GM12874 (cell line): Measurements from ENCODE around the gene HBE1.

Experiments
- TF ChIP-seq, protein P1 (sequence below): IDR thresholded peaks from 2 replicates; pipeline ENCODE4 v1.5.1; 2011; ENCODE audit warnings: low read depth, mild to moderate bottlenecking, control low read depth, low read length, moderate library complexity; ENCODE audit not compliant: insufficient read depth

Gene HBE1

DNA sequence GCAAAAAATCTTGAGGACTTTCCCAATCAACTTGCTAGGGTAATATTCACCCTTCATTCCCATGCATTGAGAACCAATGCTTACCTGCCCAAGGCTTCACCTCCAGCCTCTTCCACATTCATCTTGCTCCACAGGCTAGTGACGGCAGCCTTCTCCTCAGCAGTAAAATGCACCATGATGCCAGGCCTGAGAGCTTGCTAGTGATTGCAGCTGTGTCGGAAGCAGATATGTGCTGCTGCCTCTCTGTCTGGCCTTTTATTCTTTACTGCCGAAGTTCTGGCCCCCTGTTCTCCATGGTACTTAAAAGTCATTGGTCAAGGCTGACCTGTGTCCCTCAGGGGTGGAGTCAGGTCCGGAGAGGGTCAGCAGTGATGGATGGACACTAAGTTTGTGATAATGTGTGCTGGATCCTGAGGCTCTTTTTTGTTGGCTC lies at the start of gene HBE1:
HBE1 (minus strand) TSS at position 231 of the 433 bp plus-strand sequence; CDS start at position 176, 55 bp downstream.
- TF ChIP-seq, protein P1, sequence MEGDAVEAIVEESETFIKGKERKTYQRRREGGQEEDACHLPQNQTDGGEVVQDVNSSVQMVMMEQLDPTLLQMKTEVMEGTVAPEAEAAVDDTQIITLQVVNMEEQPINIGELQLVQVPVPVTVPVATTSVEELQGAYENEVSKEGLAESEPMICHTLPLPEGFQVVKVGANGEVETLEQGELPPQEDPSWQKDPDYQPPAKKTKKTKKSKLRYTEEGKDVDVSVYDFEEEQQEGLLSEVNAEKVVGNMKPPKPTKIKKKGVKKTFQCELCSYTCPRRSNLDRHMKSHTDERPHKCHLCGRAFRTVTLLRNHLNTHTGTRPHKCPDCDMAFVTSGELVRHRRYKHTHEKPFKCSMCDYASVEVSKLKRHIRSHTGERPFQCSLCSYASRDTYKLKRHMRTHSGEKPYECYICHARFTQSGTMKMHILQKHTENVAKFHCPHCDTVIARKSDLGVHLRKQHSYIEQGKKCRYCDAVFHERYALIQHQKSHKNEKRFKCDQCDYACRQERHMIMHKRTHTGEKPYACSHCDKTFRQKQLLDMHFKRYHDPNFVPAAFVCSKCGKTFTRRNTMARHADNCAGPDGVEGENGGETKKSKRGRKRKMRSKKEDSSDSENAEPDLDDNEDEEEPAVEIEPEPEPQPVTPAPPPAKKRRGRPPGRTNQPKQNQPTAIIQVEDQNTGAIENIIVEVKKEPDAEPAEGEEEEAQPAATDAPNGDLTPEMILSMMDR, result no peak

DNA sequence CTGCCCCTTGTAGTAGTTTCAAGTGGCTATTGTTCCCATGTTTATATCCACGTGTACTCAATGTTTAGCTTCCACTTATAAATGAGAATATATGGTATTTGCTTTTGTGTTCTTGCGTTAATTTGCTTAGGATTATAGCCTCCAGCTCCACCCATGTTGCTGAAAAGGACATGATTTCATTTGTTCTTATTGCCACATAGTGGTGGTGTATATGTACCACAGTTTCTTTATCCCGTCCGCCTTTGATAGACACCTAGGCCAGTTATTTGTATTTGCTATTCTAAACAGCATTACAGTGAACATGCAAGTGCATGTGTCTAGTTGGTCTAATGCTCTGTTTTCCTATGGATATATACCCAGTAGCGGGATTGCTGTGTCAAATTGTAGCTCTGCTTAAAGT lies 47.5 kb upstream of the HBE1 start:
- TF ChIP-seq, protein P1, result no peak

GRCh38 chr11:5310423-5310822 lies 40.7 kb upstream of the HBE1 start:
- TF ChIP-seq, protein P1, result no peak

GRCh38 chr11:5307256-5308019 lies 37.7 kb upstream of the HBE1 start:
- TF ChIP-seq, protein P1, result no peak

- TF ChIP-seq, protein P1, result no peak
Observed at GRCh38 chr11:5304046-5304445, 34.3 kb upstream of the HBE1 start.

DNA sequence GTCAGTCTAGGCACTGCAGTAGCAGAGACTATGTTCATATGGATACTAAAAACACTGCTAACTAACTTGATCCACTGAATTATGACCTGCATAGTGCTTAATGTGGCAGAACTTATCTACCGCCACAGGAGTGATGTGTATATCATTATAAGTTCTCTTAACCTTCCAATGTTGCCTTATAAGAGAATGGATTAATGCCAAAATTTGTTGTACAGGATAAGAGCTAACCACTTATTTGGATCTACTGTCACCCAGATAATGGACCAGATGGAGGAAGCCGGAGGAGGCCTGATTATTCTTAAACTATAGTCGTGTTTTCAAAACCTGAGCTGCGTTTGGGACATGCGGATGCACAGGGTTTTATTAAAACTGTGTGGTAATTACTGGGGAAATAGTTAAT lies 33.9 kb upstream of the HBE1 start:
- TF ChIP-seq, protein P1, result no peak

DNA sequence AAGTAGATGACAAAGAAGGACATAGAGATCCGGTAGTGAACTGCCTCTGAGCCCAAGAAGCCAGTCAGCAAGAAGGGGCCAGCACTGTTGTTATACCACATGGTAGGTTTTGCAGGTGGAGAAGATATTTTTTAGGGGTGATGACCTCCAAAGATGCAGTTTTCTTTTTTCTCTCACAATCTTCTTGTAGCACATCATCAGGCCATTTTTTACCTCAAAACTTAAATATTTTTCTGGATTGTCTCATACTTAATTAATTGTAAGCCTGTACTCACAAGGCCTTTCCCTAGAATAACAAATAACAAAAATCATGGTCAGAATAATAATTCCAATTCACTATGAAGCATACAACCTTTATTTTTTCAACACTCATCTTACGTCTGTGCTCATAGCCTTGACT lies 32.1 kb upstream of the HBE1 start, which contains the start of gene OR51B4:
OR51B4 (minus strand) TSS at position 101 of the 400 bp plus-strand sequence; CDS start at position 101, 0 bp downstream.
- TF ChIP-seq, protein P1, result no peak
